ENCODE results near the gene ZMIZ2.
"Not testable (repeated sequence)": the region's sequence is repeated elsewhere in the genome, so short reads cannot be mapped to it uniquely, and the experiment has no call there.

ZMIZ2 gene

GRCh38 chr7:44727158-44727936, 21.3 kb upstream of the ZMIZ2 start:
- peak; percentile 81 for DNase-seq

- DNase-seq = no peak
These were observed 20.7 kb upstream of the ZMIZ2 start for GRCh38 chr7:44727937-44728262.

GRCh38 chr7:44729949-44730590, 18.6 kb upstream of the ZMIZ2 start:
- no peak for DNase-seq

- not testable (repeated sequence) for DNase-seq
These were observed 15.7 kb upstream of the ZMIZ2 start for GRCh38 chr7:44732971-44733370.

GRCh38 chr7:44733708-44734481, 14.8 kb upstream of the ZMIZ2 start:
- peak; percentile 79 for DNase-seq

- peak; percentile 99 for DNase-seq
These were observed 13.1 kb upstream of the ZMIZ2 start for GRCh38 chr7:44735403-44736165.

- DNase-seq = no peak
These were observed 11.8 kb upstream of the ZMIZ2 start for GRCh38 chr7:44736896-44737295.

GRCh38 chr7:44738051-44738723, 10.5 kb upstream of the ZMIZ2 start:
- DNase-seq = no peak

- DNase-seq = no peak
These were observed 9.6 kb upstream of the ZMIZ2 start for GRCh38 chr7:44738876-44739665.

GRCh38 chr7:44740055-44740454, 8.6 kb upstream of the ZMIZ2 start:
- DNase-seq = no peak

- no peak for DNase-seq
These were observed 4.9 kb upstream of the ZMIZ2 start for GRCh38 chr7:44743750-44744149.

GRCh38 chr7:44748948-44749731, 493 bp downstream of the ZMIZ2 start:
- DNase-seq = no peak

- no peak for DNase-seq
These were observed 1.3 kb downstream of the ZMIZ2 start for GRCh38 chr7:44749992-44750391.

GRCh38 chr7:44750424-44750823, 1.8 kb downstream of the ZMIZ2 start:
- DNase-seq = no peak

- DNase-seq = no peak
These were observed 2.4 kb downstream of the ZMIZ2 start for GRCh38 chr7:44750921-44751571.

GRCh38 chr7:44752822-44753221, 4.2 kb downstream of the ZMIZ2 start:
- no peak for DNase-seq

- no peak for DNase-seq
These were observed 6.4 kb downstream of the ZMIZ2 start for GRCh38 chr7:44754802-44755697.

GRCh38 chr7:44755698-44756627, 7.3 kb downstream of the ZMIZ2 start:
- DNase-seq = no peak

Measured in HCEC 1CT (cell line).